HEK293T (cell line): ENCODE measurements around the gene THAP5.

Experiments
- CTCF ChIA-PET: fragments of 350-600 bp; formaldehyde crosslinking; extraction: SDS; loops from one replicate; lab custom pipeline; 2021; ENCODE audit warnings: antibody characterized with exemption, inconsistent platforms; lab: Yijun Ruan, JAX
- POLR2A ChIA-PET: fragments of 350-600 bp; formaldehyde crosslinking; extraction: SDS; loops from one replicate; lab custom pipeline; 2020; ENCODE audit warnings: antibody characterized with exemption, inconsistent platforms; lab: Yijun Ruan, JAX
- DNase-seq: peaks from one replicate; pipeline ENCODE4 v3.0.0; 2012; ENCODE audit warnings: mixed read lengths; ENCODE audit errors: extremely low spot score
- ARNT ChIP-seq: fragments of 450-650 bp; IDR thresholded peaks from 2 replicates; pipeline ENCODE4 v1.6.1; 2017; ENCODE audit warnings: mild to moderate bottlenecking
- BHLHE40 ChIP-seq: fragments of 450-650 bp; IDR thresholded peaks from 2 replicates; pipeline ENCODE4 v1.6.1; 2016; ENCODE audit warnings: mild to moderate bottlenecking, moderate library complexity, borderline replicate concordance
- CTBP1 ChIP-seq: fragments of 450-650 bp; IDR thresholded peaks from 2 replicates; pipeline ENCODE4 v1.6.1; 2016; ENCODE audit warnings: borderline replicate concordance
- ELF4 ChIP-seq: fragments of 450-650 bp; IDR thresholded peaks from 2 replicates; pipeline ENCODE4 v1.6.1; 2017; ENCODE audit warnings: antibody characterized with exemption
- FOXA1 ChIP-seq: fragments of 450-650 bp; IDR thresholded peaks from 2 replicates; pipeline ENCODE4 v1.6.1; 2016; ENCODE audit warnings: mild to moderate bottlenecking
- FOXK2 ChIP-seq: fragments of 450-650 bp; IDR thresholded peaks from 2 replicates; pipeline ENCODE4 v1.6.1; 2016; ENCODE audit warnings: mild to moderate bottlenecking
- FOXM1 ChIP-seq: fragments of 450-650 bp; IDR thresholded peaks from 2 replicates; pipeline ENCODE4 v1.6.1; 2017; ENCODE audit warnings: mild to moderate bottlenecking, borderline replicate concordance
- HDGF ChIP-seq: fragments of 450-650 bp; IDR thresholded peaks from 2 replicates; pipeline ENCODE4 v1.6.1; 2017; ENCODE audit warnings: antibody characterized with exemption, borderline replicate concordance
- L3MBTL2 ChIP-seq: fragments of 450-650 bp; conservative IDR thresholded peaks from 2 replicates; pipeline ENCODE4 v1.6.1; 2016; ENCODE audit warnings: mild to moderate bottlenecking
- LEF1 ChIP-seq: fragments of 450-650 bp; IDR thresholded peaks from 2 replicates; pipeline ENCODE4 v1.6.1; 2017; ENCODE audit warnings: mild to moderate bottlenecking, borderline replicate concordance
- NFRKB ChIP-seq: fragments of 450-650 bp; IDR thresholded peaks from 2 replicates; pipeline ENCODE4 v1.6.1; 2016; ENCODE audit warnings: mild to moderate bottlenecking, moderate library complexity
- PKNOX1 ChIP-seq: fragments of 450-650 bp; IDR thresholded peaks from 2 replicates; pipeline ENCODE4 v1.6.1; 2016
- SP1 ChIP-seq: fragments of 450-650 bp; IDR thresholded peaks from 2 replicates; pipeline ENCODE4 v1.6.1; 2017
- SUZ12 ChIP-seq: fragments of 450-650 bp; IDR thresholded peaks from 2 replicates; pipeline ENCODE4 v1.6.1; 2016; ENCODE audit warnings: mild to moderate bottlenecking
- ZNF384 ChIP-seq: fragments of 450-650 bp; IDR thresholded peaks from 2 replicates; pipeline ENCODE4 v1.6.1; 2016

THAP5 gene

GRCh38 chr7:108525985-108526767 is 43.3 kb downstream of the THAP5 start, which contains the start of gene PNPLA8:
TSS of gene PNPLA8 (minus strand) at chr7:108526135. CDS start at chr7:108515491, 10,644 bp downstream.
- ChIA-PET CTCF (interaction anchor here (0.9 kb wide), 1 partner anchor 29 kb away, joined by 3 read pairs; no protein-coding TSS in a partner anchor), POLR2A (interaction anchor here (0.7 to 3.0 kb wide), 12 partner anchors 9 to 343 kb away, joined by 3 to 29 read pairs (median 4); partner anchors contain the start of genes DNAJB9 and THAP5)

GRCh38 chr7:108525327-108525984 is 44.0 kb downstream of the THAP5 start:
- ChIA-PET CTCF (interaction anchor here (0.9 kb wide), 1 partner anchor 29 kb away, joined by 3 read pairs; no protein-coding TSS in a partner anchor), POLR2A (interaction anchor here (0.6 to 3.0 kb wide), 14 partner anchors 8 to 635 kb away, joined by 3 to 29 read pairs (median 4); partner anchors contain the start of genes DNAJB9 and THAP5)
- peak; percentile 74 for DNase-seq
- no peak for TF ChIP-seq ELF4
- TF ChIP-seq SUZ12: no peak
- no peak for TF ChIP-seq LEF1

More at GRCh38 chr7:108525985-108526767, 43.3 kb downstream of the THAP5 start, which contains the start of gene PNPLA8:
- TF ChIP-seq PKNOX1 (peak; percentile 97), L3MBTL2 (peak; percentile 90), SP1 (no peak)
- peak; percentile 94 for DNase-seq

GRCh38 chr7:108522780-108523179 is 46.7 kb downstream of the THAP5 start:
- ChIA-PET CTCF (no interaction called here), POLR2A (no interaction called here)
- no peak for TF ChIP-seq FOXK2
- TF ChIP-seq ARNT: no peak
- TF ChIP-seq CTBP1: no peak
- no peak for TF ChIP-seq PKNOX1
- TF ChIP-seq SUZ12: no peak
- no peak for TF ChIP-seq FOXA1
- no peak for TF ChIP-seq ZNF384
- no peak for TF ChIP-seq FOXM1
- DNase-seq: no peak

- no peak for TF ChIP-seq PKNOX1
- no peak for TF ChIP-seq LEF1
- no peak for TF ChIP-seq ELF4
- TF ChIP-seq NFRKB: no peak
- no peak for TF ChIP-seq SUZ12
- no peak for TF ChIP-seq L3MBTL2
- no peak for DNase-seq
- ChIA-PET POLR2A (interaction anchor here (1.8 kb wide), 1 partner anchor 8 kb away, joined by 8 read pairs; the partner anchor contains the start of gene PNPLA8), CTCF (interaction anchor here (1.1 kb wide), 1 partner anchor 353 kb away, joined by 3 read pairs; no protein-coding TSS in a partner anchor)
Observed at GRCh38 chr7:108517951-108518350, 51.6 kb downstream of the THAP5 start.

- ChIA-PET CTCF (no interaction called here), POLR2A (interaction anchor here (0.7 kb wide), 1 partner anchor 10 kb away, joined by 3 read pairs; the partner anchor contains the start of gene PNPLA8)
- TF ChIP-seq L3MBTL2: no peak
- TF ChIP-seq FOXK2: no peak
- no peak for TF ChIP-seq LEF1
- TF ChIP-seq ELF4: no peak
- TF ChIP-seq BHLHE40: no peak
- TF ChIP-seq HDGF: no peak
- no peak for DNase-seq
Observed at GRCh38 chr7:108515630-108516029, 53.9 kb downstream of the THAP5 start.

- POLR2A ChIA-PET: no interaction called here
- CTCF ChIA-PET: no interaction called here
- no peak for DNase-seq
- TF ChIP-seq SP1 (no peak), FOXA1 (no peak)
Observed at GRCh38 chr7:108515013-108515412, 54.5 kb downstream of the THAP5 start.
